Spinal cord (tissue), 10 donors: ENCODE results near the gene NOS3. TPM values are rescaled to one million over a fixed set of nuclear protein-coding genes. Genes with fewer than 3 reads are reported as not detected.

Experiments
- DNase-seq, 6 donors: peaks; one replicate each; pipeline versions ENCODE4 v3.0.0 to v3.0.0-alpha.2; 2013 to 2015; ENCODE audit warnings: low spot score in 6 of 6, low read depth in 4 of 6
- H3K27ac ChIP-seq: one replicate; pipeline ENCODE4 v1.5.1; 2013; ENCODE audit warnings: low read depth, low read length, control low read depth
- H3K27me3 ChIP-seq: one replicate; pipeline ENCODE4 v1.6.1; 2013; ENCODE audit warnings: low read length; ENCODE audit not compliant: control insufficient read depth, insufficient read depth
- H3K36me3 ChIP-seq: one replicate; pipeline ENCODE4 v1.6.1; 2013; ENCODE audit warnings: low read length; ENCODE audit not compliant: control insufficient read depth, insufficient read depth
- H3K4me1 ChIP-seq: one replicate; pipeline ENCODE4 v1.6.1; 2013; ENCODE audit warnings: low read length; ENCODE audit not compliant: control insufficient read depth, insufficient read depth
- H3K4me3 ChIP-seq: one replicate; pipeline ENCODE4 v1.5.1; 2013; ENCODE audit warnings: low read depth, low read length, control low read depth
- H3K9me3 ChIP-seq: one replicate; pipeline ENCODE4 v1.6.1; 2013; ENCODE audit warnings: low read length; ENCODE audit not compliant: control insufficient read depth, insufficient read depth
- WGBS: methylation state at CpG from one replicate; pipeline ENCODE4 v1.1.5; 2013; ENCODE audit warnings: missing lambda C conversion rate; ENCODE audit not compliant: insufficient coverage; 5-methylcytosine and 5-hydroxymethylcytosine counted together
- long read RNA-seq, 4 donors: transcript quantifications; one replicate each; lab custom pipeline, GENCODE V29; 2026
- polyA plus RNA-seq, 2 donors: library from polyadenylated mRNA; unstranded; fragments of 120-200 nt; gene quantifications; one replicate each; pipeline ENCODE4 v1.2.1, GENCODE V29; 2013; ENCODE audit not compliant: insufficient read length in 2 of 2
- total RNA-seq, 2 donors: library from RNA; depleted of rRNA in 1 of 2; stranded (reverse); fragments of 120-200 nt in 1 of 2; fragments of >200 nt in 1 of 2; gene quantifications; one replicate each; pipeline versions ENCODE4 v1.2.3 to v1.2.4, GENCODE V29; 2013 to 2014
- donor health status: healthy.

NOS3 gene
- 10 to 100 TPM in 1 of 2 donors, 1 to 10 TPM in 1; 2.4 to 13.4 TPM for total RNA-seq
- polyA plus RNA-seq: 10 to 100 TPM in 1 of 2 donors, 1 to 10 TPM in 1; 7.3 to 11.3 TPM
- long read RNA-seq, donor 1, partial matches to known transcripts: 0 of 1 reads
- long read RNA-seq, donor 1, other reads (novel, unspliced or antisense): 0 of 1 reads
- long read RNA-seq, donor 2: 0 reads
- long read RNA-seq, donor 3: 0 reads
- long read RNA-seq, donor 4, partial matches to known transcripts: 0 of 1 reads
- long read RNA-seq, donor 4, other reads (novel, unspliced or antisense): 0 of 1 reads

DNA sequence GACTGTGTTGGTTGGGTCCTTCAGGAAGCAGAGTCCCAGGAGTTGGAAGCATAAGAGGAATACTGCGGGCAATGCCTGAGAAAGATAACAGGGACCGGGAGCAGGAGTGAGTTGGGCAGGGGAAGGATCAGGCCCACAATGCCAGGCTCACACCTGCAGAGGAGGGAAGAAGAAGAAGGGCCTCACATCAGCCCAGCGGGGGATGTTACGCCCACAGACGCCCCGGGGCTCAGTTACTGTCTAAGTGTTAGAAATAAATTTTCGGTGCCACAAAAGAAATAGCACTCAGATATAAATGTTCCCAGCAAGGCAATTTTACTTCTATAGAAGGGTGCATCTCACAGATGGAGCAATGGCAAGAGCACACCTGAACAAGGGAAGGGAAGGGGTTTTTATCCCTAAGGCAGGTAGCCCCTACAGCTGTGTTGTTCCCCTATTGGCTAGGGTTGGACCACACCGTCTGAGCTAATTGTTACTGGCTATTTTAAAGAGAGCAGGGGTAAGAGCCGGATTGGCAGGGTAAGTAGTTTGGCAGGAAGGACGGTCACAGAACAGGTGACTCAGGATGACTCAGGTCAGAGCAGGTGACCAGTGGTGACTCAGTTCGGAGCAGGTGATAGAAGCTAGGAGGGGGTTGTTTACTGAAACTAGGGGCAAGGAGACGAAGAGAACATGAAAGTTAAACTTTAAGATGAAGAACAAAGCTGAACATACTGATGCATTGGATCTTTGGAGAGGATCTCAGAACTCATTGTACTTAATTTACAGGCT lies at the start of gene NOS3:
Gene NOS3 (plus strand): TSS at position 602 of the 771 bp plus-strand sequence. CDS start 2,787 bp downstream, outside the sequence.
- peaks cover 41% of the 10 kb centered on the region for H3K4me1 ChIP-seq
- H3K27me3 ChIP-seq: no peaks in the 10 kb centered on the region
- H3K36me3 ChIP-seq: no peaks in the 10 kb centered on the region
- DNase-seq: no peak
- H3K27ac ChIP-seq: no peak within 1 kb of the TSS
- 78% methylated on average over 5 of the region's 12 CpGs for WGBS
- no peak within 1 kb of the TSS for H3K4me3 ChIP-seq
- H3K9me3 ChIP-seq: no peaks in the 10 kb centered on the region

DNA sequence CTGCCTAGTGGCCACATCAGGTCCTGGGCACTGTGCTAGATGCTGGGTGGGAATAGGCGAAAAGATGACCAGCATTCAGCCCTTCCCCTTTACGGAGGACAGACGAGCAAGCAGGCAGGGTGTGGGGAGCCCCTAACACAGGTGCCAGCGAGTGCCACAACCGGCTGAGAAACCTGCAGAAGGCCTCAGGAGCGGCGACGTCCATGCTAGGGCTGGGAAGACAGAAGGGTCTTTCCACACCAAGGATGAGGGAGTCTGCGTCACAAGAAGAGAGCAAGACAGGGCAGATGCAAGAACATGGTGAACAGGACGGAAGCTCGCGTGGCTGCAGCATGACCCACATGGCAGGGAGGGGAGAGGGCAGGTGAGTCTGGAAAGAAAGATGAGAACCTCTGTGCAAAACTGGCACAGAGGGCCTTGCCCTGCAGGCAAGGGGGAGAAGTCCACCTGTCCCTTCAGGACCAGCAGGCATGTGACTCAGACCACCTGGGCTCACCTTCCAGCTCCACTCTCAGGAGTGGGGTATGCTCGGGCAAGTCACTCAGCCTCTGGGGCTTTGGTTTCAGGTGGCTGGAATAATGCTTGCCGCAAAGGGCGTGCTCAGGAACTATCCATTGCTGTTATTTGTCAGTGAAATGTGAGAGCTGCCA lies 49.3 kb upstream of the NOS3 start:
- Histone ChIP-seq H3K27ac (no peak overlapping the region), H3K4me1 (peaks cover 35% of the 10 kb centered on the region), H3K27me3 (no peaks in the 10 kb centered on the region), H3K9me3 (no peaks in the 10 kb centered on the region), H3K36me3 (peaks cover 30% of the 10 kb centered on the region), H3K4me3 (no peak overlapping the region)
- WGBS: 93% methylated on average over 14 of the region's 15 CpGs
- no peak for DNase-seq

DNA sequence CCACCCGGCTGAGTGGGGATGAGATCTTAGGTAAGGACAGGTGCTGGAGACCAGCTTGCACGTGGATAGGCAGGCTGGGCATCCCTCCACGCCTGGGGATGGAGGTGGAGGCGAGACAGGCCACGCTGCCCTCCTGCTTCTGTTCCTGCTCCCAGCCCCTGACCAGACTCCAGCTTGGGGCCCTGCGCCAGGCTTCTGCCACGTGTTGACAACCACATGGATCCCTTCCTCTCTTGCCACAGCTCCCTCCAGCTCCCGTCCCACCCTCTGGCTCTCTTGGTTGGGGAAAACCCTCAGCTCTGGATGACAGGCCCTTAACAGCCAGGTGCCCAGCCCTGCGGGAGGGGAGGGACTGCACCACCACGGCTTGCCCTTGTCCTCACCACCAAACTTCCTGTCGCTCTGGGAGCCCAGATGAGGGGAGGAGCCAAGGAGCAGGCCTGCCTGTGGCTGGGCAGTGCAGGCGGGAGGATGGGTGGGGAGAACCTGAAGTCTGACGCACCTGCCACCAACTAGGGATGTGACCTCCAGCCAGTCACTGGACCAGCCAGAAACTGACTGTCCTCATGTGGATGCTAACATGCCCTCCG lies 48.7 kb upstream of the NOS3 start:
- Histone ChIP-seq H3K36me3 (peaks cover 36% of the 10 kb centered on the region), H3K27ac (no peak overlapping the region), H3K4me1 (peaks cover 41% of the 10 kb centered on the region), H3K9me3 (no peaks in the 10 kb centered on the region), H3K27me3 (no peaks in the 10 kb centered on the region), H3K4me3 (no peak overlapping the region)
- DNase-seq: no peak
- 60% methylated on average over 11 of the region's 14 CpGs for WGBS

DNA sequence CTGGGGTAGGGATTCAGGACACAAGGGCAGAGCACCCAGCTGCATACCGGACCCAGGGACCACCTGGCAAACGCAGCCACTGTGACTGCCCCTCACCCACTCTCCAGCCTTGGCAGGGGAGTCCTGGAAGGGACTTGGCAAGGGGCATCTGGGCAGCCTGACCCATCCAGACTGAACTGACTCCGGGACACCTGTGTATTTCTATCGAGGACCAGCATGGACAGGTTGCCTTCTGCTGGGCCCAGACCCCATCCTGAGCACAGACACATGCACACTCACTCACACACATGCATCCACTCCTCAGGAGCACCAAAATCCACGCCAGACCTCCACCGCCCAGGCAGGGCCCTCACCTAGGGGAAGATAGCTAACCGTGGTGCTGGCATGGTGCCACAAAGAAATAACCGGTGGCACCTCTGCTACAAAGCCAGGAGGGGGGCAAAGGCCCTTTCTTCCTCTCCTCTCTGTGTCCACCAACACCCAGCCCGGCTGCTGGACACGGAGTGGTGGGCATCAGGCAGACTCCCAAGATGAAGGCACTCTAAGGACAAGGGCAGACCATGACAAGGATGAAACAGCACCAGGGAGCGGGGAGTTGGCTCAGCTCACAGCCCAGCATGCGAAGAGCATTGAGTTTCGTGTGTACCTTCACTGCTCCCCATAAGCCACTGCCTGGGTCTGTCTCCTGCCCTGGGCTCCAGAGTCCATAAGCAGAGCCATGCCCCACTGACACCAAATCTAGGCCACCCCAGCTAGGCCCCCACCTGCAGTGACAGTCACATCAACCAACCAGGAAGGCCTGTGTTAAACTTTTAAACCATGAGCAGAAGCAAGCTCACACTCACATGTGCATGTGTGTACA lies 48.0 kb upstream of the NOS3 start:
- peaks cover 43% of the 10 kb centered on the region for H3K36me3 ChIP-seq
- no peaks in the 10 kb centered on the region for H3K9me3 ChIP-seq
- peaks cover 47% of the 10 kb centered on the region for H3K4me1 ChIP-seq
- H3K27ac ChIP-seq: no peak overlapping the region
- 81% methylated on average over 13 of the region's 13 CpGs for WGBS
- no peaks in the 10 kb centered on the region for H3K27me3 ChIP-seq
- no peak for DNase-seq
- no peak overlapping the region for H3K4me3 ChIP-seq

DNA sequence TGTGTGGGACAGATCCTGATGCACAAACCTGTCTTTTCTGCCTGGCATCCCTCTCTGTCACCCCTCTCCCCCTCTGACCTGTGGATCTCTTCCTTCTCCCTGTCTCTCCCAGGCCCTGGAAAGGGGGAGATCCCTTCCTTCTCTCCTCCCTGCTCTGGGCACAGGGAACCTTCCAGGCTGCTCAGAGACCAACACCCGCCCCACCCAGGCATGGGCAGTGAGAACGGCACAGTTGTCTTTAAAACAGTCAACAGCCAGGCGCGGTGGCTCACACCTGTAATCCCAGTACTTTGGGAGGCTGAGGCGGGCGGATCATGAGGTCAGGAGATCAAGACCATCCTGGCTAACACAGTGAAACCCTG lies 47.4 kb upstream of the NOS3 start:
- Histone ChIP-seq H3K4me1 (peaks cover 45% of the 10 kb centered on the region), H3K27me3 (no peaks in the 10 kb centered on the region), H3K9me3 (no peaks in the 10 kb centered on the region), H3K4me3 (no peak overlapping the region), H3K27ac (no peak overlapping the region), H3K36me3 (peaks cover 47% of the 10 kb centered on the region)
- no peak for DNase-seq
- WGBS: no CpG with 5 or more reads among the region's 6 CpGs

DNA sequence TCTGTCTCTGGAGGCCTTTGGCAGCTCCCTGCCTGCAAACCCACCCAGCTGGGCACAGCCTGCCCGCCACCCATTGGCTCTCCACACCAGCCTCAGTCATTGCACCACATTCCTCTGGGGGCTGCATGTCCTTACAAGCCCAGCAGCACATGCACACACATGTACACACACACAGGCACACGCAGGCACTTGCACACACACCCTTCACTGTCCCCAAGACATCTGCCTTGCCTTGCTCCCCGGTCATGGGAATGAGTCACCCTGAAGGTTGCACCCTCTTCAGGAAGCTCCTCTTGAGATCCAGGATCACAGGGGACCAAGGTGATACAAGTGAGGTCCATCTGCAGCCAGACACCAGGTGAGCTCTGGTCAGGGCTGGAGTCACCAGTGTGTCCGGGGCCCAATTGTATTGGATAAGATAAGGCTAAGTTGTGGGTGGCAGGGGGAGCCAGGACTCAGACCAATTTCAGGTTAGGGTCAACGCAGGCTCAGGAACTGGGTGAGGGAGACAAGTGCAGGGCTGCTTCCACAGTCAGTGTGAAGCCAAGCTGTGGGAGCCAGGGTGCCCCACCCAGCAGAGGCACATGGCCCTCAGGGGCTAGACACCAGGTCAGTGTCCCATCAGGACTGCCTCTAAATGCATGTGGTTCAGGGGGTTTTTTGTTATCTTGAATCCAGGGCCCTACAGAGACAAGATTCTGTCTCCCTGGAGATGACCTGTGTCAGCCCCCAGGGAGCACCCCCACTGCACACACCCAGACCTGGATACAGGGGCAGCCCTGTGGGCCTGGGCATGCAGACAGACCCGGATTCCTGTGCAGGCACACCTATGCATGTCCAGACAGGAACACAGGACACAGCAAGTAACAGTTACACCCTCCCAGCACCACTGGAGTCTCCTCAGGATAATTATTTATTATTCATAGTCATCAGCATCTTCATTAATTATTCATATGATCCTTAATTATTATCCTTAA lies 46.5 kb upstream of the NOS3 start:
- peak overlapping the region; percentile 91 for H3K27ac ChIP-seq
- no peak overlapping the region for H3K4me3 ChIP-seq
- no peaks in the 10 kb centered on the region for H3K9me3 ChIP-seq
- WGBS: 92% methylated on average over 6 of the region's 6 CpGs
- no peak for DNase-seq
- H3K36me3 ChIP-seq: peaks cover 54% of the 10 kb centered on the region
- peaks cover 48% of the 10 kb centered on the region for H3K4me1 ChIP-seq
- H3K27me3 ChIP-seq: no peaks in the 10 kb centered on the region

DNA sequence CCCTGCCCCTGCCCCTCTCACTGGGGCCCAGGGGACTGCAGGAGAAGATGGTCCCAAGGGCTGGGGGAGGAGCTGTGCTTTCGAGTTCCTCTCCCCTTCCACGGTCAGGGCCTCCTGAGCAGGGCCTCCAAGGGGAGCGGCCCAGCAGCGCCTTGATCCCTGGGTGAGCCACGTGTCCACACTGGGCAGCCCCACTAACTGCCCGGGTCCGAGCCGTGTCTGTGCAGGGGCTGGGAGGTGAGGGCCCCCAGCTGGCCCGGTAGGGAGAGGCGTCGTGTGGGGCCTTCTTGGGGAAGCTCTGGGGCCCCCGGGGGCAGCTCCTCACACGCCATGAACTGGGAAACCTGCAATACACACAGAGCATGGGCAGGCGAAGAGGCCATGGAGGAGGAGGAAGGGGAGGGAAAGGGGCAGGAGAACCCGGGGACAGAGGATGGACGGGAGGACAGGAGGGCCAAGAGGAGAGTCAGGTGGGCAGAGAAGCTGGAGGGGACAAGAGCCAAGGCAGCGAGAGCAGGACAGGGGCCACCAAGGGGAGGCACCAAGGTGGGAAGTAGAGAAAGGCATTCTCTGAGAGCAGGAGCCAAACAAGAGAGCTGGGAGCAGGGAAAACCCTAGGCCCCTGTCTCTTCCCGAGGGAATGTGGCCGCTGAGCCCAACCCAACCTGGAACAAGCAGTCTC lies 45.5 kb upstream of the NOS3 start:
- DNase-seq: no peak
- peak overlapping the region; percentile 91 for H3K27ac ChIP-seq

DNA sequence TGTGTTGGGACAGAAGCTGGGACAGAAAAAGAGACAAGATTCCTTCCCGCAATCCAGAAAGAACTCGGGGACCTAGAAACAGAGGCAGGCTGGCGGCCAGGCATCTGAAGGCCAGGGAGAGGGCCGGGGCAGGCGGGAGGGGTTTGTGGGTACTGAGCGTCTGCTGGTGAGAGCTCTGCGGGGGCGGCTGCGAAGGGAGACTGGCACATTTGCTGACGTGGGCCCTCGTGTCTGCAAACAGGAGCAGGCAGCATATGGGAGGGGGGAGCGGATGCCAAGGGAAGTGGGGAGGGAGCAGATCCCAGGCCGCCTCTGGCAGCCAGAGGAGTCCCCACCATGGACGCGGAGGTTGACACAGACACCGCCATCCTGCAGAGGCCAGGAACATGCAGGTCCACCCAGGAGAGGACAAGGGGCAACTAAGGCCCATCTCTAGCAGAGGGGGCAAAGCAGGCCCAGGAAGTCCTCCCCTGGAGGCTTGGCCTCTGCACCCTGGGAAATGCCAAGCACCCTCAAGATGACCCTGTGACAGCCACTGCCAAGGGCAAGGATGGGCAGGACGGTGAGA lies 44.9 kb upstream of the NOS3 start:
- peak in 2 of 6 donors; percentile 47 to 90 for DNase-seq
- H3K27ac ChIP-seq: peak overlapping the region; percentile 91
- peaks cover 69% of the 10 kb centered on the region for H3K36me3 ChIP-seq
- H3K4me1 ChIP-seq: peaks cover 58% of the 10 kb centered on the region
- no peaks in the 10 kb centered on the region for H3K9me3 ChIP-seq
- H3K4me3 ChIP-seq: no peak overlapping the region
- no peaks in the 10 kb centered on the region for H3K27me3 ChIP-seq
- WGBS: 39% methylated on average over 17 of the region's 17 CpGs

More for the DNA sequence above, 45.5 kb upstream of the NOS3 start:
- WGBS: 33% methylated on average over 15 of the region's 19 CpGs
- Histone ChIP-seq H3K4me1 (peaks cover 57% of the 10 kb centered on the region), H3K9me3 (no peaks in the 10 kb centered on the region), H3K4me3 (no peak overlapping the region), H3K36me3 (peaks cover 63% of the 10 kb centered on the region), H3K27me3 (no peaks in the 10 kb centered on the region)
